ENCODE data around the gene MAPK14.

Gene MAPK14

GRCh38 chr6:36049582-36049981 is 22.0 kb downstream of the MAPK14 start:
- H3K4me3 ChIP-seq (ENCODE audit: low read depth, low read length), result no peak overlapping the region
- in situ Hi-C loops (cut with HindIII; ENCODE audit: low sequenced_read_pairs), result no loop called here
- DNase-seq (ENCODE audit: low read depth, low spot score), result no peak
- no peak for TF ChIP-seq CTCF (IDR thresholded peaks at IDR 0.05; ENCODE audit: low read depth, low read length)

- in situ Hi-C loops (cut with HindIII; ENCODE audit: low sequenced_read_pairs), result no loop called here
- no peak for TF ChIP-seq CTCF (IDR thresholded peaks at IDR 0.05; ENCODE audit: low read depth, low read length)
- H3K4me3 ChIP-seq (ENCODE audit: low read depth, low read length), result no peak overlapping the region
- no peak for DNase-seq (ENCODE audit: low read depth, low spot score)
Observed at GRCh38 chr6:36050305-36050704, 22.7 kb downstream of the MAPK14 start.

GRCh38 chr6:36050947-36051710 is 23.5 kb downstream of the MAPK14 start:
- DNase-seq (ENCODE audit: low read depth, low spot score), result no peak
- in situ Hi-C loops (cut with HindIII; ENCODE audit: low sequenced_read_pairs), result no loop called here
- no peak for TF ChIP-seq CTCF (IDR thresholded peaks at IDR 0.05; ENCODE audit: low read depth, low read length)
- H3K4me3 ChIP-seq (ENCODE audit: low read depth, low read length), result no peak overlapping the region

GRCh38 chr6:36052097-36052496 is 24.5 kb downstream of the MAPK14 start:
- no peak for TF ChIP-seq CTCF (IDR thresholded peaks at IDR 0.05; ENCODE audit: low read depth, low read length)
- in situ Hi-C loops (cut with HindIII; ENCODE audit: low sequenced_read_pairs), result no loop called here
- DNase-seq (ENCODE audit: low read depth, low spot score), result no peak
- H3K4me3 ChIP-seq (ENCODE audit: low read depth, low read length), result no peak overlapping the region

- H3K4me3 ChIP-seq (ENCODE audit: low read depth, low read length), result no peak overlapping the region
- no peak for DNase-seq (ENCODE audit: low read depth, low spot score)
- in situ Hi-C loops (cut with HindIII; ENCODE audit: low sequenced_read_pairs), result no loop called here
- no peak for TF ChIP-seq CTCF (IDR thresholded peaks at IDR 0.05; ENCODE audit: low read depth, low read length)
Observed at GRCh38 chr6:36053878-36054277, 26.3 kb downstream of the MAPK14 start.

GRCh38 chr6:36054415-36054814 is 26.8 kb downstream of the MAPK14 start:
- no peak overlapping the region for H3K4me3 ChIP-seq (ENCODE audit: low read depth, low read length)
- DNase-seq (ENCODE audit: low read depth, low spot score), result no peak
- in situ Hi-C loops (cut with HindIII; ENCODE audit: low sequenced_read_pairs), result no loop called here
- TF ChIP-seq CTCF (IDR thresholded peaks at IDR 0.05; ENCODE audit: low read depth, low read length), result no peak
